GM12864 (cell line): ENCODE results near the gene KCNE5.
"Not testable (repeated sequence)": the region's sequence is repeated elsewhere in the genome, so short reads cannot be mapped to it uniquely, and the experiment has no call there.

ENCODE experiments used
- DNase-seq: peaks from one replicate; pipeline ENCODE4 v3.0.0-alpha.2; 2011; ENCODE audit warnings: low read depth
- H3K4me3 ChIP-seq: 2 replicates; pipeline ENCODE4 v1.5.1; 2011; ENCODE audit warnings: mild to moderate bottlenecking, low read depth, low read length, control low read depth
- CTCF ChIP-seq: IDR thresholded peaks from 2 replicates; pipeline ENCODE4 v1.5.1; 2011; ENCODE audit warnings: low read depth, mild to moderate bottlenecking, moderate library complexity, low read length, control low read depth, inconsistent platforms; ENCODE audit errors: missing control alignments

The KCNE5 gene

GRCh38 chrX:109624641-109625616, at the start of gene KCNE5:
KCNE5 (minus strand) TSS chrX:109625172; CDS start chrX:109625020, 152 bp downstream.
- TF ChIP-seq CTCF = no peak
- no peak for DNase-seq
- no peak within 1 kb of the TSS for H3K4me3 ChIP-seq

- no peak overlapping the region for H3K4me3 ChIP-seq
- no peak for DNase-seq
- no peak for TF ChIP-seq CTCF
Measured at GRCh38 chrX:109672239-109672638, 47.3 kb upstream of the KCNE5 start.

- not testable (repeated sequence) for DNase-seq, H3K4me3 ChIP-seq
Measured at GRCh38 chrX:109671170-109671569, 46.2 kb upstream of the KCNE5 start.

GRCh38 chrX:109667986-109668385, 43.0 kb upstream of the KCNE5 start:
- no peak for DNase-seq
- no peak overlapping the region for H3K4me3 ChIP-seq
- no peak for TF ChIP-seq CTCF

- no peak overlapping the region for H3K4me3 ChIP-seq
- no peak for DNase-seq
- TF ChIP-seq CTCF = no peak
Measured at GRCh38 chrX:109660435-109661143, 35.6 kb upstream of the KCNE5 start.

GRCh38 chrX:109658391-109658790, 33.4 kb upstream of the KCNE5 start:
- DNase-seq = no peak
- TF ChIP-seq CTCF = no peak
- no peak overlapping the region for H3K4me3 ChIP-seq

GRCh38 chrX:109657364-109657763, 32.4 kb upstream of the KCNE5 start:
- DNase-seq = not testable (repeated sequence)

More at GRCh38 chrX:109657364-109657763, 32.4 kb upstream of the KCNE5 start:
- H3K4me3 ChIP-seq = not testable (repeated sequence)
